LNCaP clone FGC (cell line): ENCODE data around the gene WTAP.
"Not testable (repeated sequence)": the region's sequence is repeated elsewhere in the genome, so short reads cannot be mapped to it uniquely, and the experiment has no call there.

Experiments
- DNase-seq: peaks from one replicate; pipeline ENCODE4 v3.0.0-alpha.2; 2011; ENCODE audit warnings: low read depth
- H3K4me3 ChIP-seq: 2 replicates; pipeline ENCODE4 v1.5.1; 2011; ENCODE audit warnings: mild to moderate bottlenecking, low read depth, low read length, control low read depth
- TF ChIP-seq, protein P1 (sequence below): IDR thresholded peaks from 2 replicates; pipeline ENCODE4 v1.5.1; 2012; ENCODE audit warnings: mild to moderate bottlenecking; ENCODE audit not compliant: control insufficient read depth, insufficient read depth; ENCODE audit errors: extremely low read depth

WTAP gene

GRCh38 chr6:159722655-159723054 lies 4.7 kb upstream of the WTAP start:
- TF ChIP-seq, protein P1, sequence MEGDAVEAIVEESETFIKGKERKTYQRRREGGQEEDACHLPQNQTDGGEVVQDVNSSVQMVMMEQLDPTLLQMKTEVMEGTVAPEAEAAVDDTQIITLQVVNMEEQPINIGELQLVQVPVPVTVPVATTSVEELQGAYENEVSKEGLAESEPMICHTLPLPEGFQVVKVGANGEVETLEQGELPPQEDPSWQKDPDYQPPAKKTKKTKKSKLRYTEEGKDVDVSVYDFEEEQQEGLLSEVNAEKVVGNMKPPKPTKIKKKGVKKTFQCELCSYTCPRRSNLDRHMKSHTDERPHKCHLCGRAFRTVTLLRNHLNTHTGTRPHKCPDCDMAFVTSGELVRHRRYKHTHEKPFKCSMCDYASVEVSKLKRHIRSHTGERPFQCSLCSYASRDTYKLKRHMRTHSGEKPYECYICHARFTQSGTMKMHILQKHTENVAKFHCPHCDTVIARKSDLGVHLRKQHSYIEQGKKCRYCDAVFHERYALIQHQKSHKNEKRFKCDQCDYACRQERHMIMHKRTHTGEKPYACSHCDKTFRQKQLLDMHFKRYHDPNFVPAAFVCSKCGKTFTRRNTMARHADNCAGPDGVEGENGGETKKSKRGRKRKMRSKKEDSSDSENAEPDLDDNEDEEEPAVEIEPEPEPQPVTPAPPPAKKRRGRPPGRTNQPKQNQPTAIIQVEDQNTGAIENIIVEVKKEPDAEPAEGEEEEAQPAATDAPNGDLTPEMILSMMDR: no peak
- H3K4me3 ChIP-seq: no peak overlapping the region
- no peak for DNase-seq

- TF ChIP-seq, protein P1: no peak
- H3K4me3 ChIP-seq: no peak overlapping the region; the same call in 1 of the 2 replicates
- no peak for DNase-seq
Measured at GRCh38 chr6:159723259-159723658, 4.0 kb upstream of the WTAP start.

GRCh38 chr6:159724778-159725177 lies 2.5 kb upstream of the WTAP start:
- no peak overlapping the region for H3K4me3 ChIP-seq
- no peak for DNase-seq
- TF ChIP-seq, protein P1: no peak

DNA sequence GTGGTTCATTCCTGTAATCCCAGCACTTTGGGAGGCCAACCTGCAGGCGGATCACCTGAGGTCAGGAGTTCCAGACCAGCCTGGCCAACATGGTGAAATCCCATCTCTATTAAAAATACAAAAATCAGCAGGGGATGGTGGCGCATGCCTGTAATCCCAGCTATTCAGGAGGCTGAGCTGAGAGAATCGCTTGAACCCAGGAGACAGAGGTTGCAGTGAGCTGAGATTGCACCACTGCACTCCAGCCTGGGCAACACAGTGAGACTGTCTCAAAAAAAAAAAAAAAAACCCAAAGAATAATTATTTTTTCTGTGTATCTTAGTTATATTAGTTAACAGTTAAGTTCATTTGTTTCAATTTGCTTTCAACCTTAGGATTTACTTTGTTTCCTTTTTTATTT lies 2.1 kb upstream of the WTAP start:
- H3K4me3 ChIP-seq: peak overlapping the region; percentile 72; the same call in 1 of the 2 replicates

DNA sequence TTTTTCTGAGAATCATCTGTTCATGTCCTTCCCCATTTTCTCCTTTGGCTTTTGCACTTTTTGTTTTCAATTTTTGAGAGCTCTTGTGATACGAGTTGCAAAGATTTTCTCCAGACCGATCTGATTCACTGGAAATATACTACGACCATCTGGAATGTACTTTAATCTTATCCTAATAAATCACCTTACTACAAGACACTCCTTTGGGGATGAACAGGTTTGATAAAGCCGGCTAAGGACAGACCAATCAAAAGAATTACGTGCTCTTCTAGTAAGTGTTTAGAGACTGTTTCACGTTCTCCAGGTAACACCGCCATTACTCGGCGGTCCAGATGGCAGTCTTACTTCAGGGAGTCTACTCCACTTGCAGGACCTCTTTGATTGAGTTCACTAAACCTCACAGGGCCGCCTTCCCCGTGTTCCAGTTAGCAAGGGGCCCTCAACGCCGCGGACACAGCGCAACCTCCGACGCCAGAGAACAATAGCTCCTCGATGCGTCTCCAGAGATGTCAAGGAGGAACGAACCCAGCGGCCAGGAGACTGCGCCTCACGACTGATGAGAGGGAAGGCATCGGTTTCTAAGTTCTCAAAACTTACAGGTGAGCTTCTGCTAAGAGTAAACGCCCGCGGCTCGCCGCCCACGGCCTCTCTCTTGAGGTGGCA lies 920 bp upstream of the WTAP start:
- peak; percentile 18 for DNase-seq
- TF ChIP-seq, protein P1: no peak
- peak overlapping the region; percentile 72 for H3K4me3 ChIP-seq

More for the DNA sequence above, 2.1 kb upstream of the WTAP start:
- not testable (repeated sequence) for DNase-seq

- no peak for DNase-seq
- peak overlapping the region; percentile 72 for H3K4me3 ChIP-seq
- TF ChIP-seq, protein P1: no peak
Measured at GRCh38 chr6:159727717-159728445, 575 bp downstream of the WTAP start.

DNA sequence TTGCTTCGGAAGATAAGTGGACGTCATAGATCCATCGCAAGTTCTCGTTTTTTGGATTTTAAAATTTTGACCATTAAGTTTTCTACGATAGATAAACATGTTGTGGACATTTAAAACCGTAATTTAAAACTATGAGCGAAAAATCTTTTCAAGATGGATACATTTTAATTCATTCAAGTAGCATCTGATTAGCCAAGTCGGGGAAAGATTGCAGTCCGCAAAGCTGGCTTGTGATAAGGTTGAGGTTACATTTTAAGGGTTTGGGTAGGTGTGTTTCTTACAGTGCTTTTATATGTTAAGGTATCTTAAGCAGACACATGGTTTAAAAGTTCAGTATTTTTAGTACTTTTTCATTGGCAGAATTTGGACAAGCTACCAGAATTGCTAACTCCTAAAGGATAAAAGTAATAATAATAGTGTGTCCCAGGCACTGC lies 1.2 kb downstream of the WTAP start:
- no peak for DNase-seq
- H3K4me3 ChIP-seq: peak overlapping the region; percentile 72
- TF ChIP-seq, protein P1: no peak
